Chondrocyte (in vitro differentiated cells): ENCODE results near the gene PIEZO2. TPM values are rescaled to one million over a fixed set of nuclear protein-coding genes. Genes with fewer than 3 reads are reported as not detected.

Source experiments
- DNase-seq: peaks from one replicate; pipeline ENCODE4 v3.0.0; 2021; ENCODE audit warnings: mixed read lengths, low spot score
- H3K27ac Mint-ChIP-seq: one replicate; pipeline ENCODE4 v1.8.0; 2021; ENCODE audit warnings: mild to moderate bottlenecking, moderate library complexity, mixed read lengths; ENCODE audit not compliant: unreplicated experiment
- H3K27me3 Mint-ChIP-seq: 2 replicates; pipeline ENCODE4 v1.8.0; 2021; ENCODE audit warnings: low read depth, mixed read lengths
- H3K36me3 Mint-ChIP-seq: 2 replicates; pipeline ENCODE4 v1.8.0; 2021; ENCODE audit warnings: low read depth, mixed read lengths
- H3K4me1 Mint-ChIP-seq: 2 replicates; pipeline ENCODE4 v1.8.0; 2021; ENCODE audit warnings: low read depth, mild to moderate bottlenecking, mixed read lengths
- H3K4me3 Mint-ChIP-seq: one replicate; pipeline ENCODE4 v1.8.0; 2021; ENCODE audit warnings: mild to moderate bottlenecking, moderate library complexity, mixed read lengths; ENCODE audit not compliant: unreplicated experiment
- H3K9me3 Mint-ChIP-seq: 2 replicates; pipeline ENCODE4 v1.8.0; 2021; ENCODE audit warnings: low read depth, mixed read lengths
- CTCF ChIP-seq: fragments of 200-600 bp; sonication (generic); IDR thresholded peaks from 2 replicates; pipeline ENCODE4 v1.5.0; 2021; ENCODE audit warnings: antibody characterized with exemption, mild to moderate bottlenecking, moderate library complexity
- total RNA-seq: library from RNA; stranded (reverse); gene quantifications from 3 replicates; pipeline ENCODE4 v1.2.1, GENCODE V29; 2021

The PIEZO2 gene
- total RNA-seq, 1 donor from 2014 or later = 142 TPM

DNA sequence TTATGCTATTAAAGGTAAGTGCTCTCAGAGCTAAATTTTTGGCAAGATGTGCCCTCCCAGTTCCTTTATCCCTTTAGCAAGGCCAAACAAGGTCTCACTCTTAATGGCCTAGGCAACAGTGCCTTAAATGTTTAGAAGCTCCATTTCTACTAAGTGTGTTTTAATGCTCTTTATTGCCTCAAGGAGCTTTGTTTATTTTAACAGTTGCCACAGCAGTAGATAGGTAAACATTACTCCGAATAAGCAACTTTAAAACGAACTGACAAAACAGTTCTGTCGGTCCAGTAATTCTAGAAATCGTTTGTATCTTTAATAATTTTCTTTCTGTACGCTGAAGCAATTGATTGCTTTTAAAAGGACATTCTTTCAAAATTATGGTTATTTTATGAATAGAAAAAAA lies 74.5 kb downstream of the PIEZO2 start:
- no peaks in the 10 kb centered on the region for H3K9me3 Mint-ChIP-seq
- H3K36me3 Mint-ChIP-seq = no peaks in the 10 kb centered on the region
- DNase-seq = no peak
- no peak for TF ChIP-seq CTCF
- H3K4me1 Mint-ChIP-seq = peaks cover 60% of the 10 kb centered on the region
- no peak overlapping the region for H3K27ac Mint-ChIP-seq
- H3K27me3 Mint-ChIP-seq = no peaks in the 10 kb centered on the region
- H3K4me3 Mint-ChIP-seq = no peak overlapping the region

DNA sequence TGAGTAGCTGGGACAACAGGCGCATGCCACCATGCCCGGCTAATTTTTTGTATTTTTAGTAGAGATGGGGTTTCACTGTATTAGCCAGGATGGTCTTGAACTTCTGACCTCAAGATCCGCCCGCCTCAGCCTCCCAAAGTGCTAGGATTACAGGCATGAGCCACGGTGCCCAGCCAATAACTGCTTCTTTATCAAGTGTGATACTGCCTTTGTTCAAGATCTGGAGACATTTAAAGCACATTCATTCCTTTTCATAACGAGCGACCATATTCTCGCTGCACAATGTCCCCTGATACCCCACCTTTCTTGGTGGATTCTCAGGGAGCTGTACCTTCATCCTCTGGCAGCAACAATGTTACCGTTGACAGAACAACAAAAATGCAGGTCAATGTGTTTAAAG lies 75.4 kb downstream of the PIEZO2 start:
- Mint-ChIP-seq H3K27ac (no peak overlapping the region), H3K4me1 (peaks cover 59% of the 10 kb centered on the region), H3K9me3 (no peaks in the 10 kb centered on the region), H3K4me3 (no peak overlapping the region), H3K27me3 (no peaks in the 10 kb centered on the region), H3K36me3 (no peaks in the 10 kb centered on the region)
- no peak for DNase-seq
- TF ChIP-seq CTCF = no peak

- Mint-ChIP-seq H3K36me3 (no peaks in the 10 kb centered on the region), H3K4me1 (peaks cover 45% of the 10 kb centered on the region), H3K9me3 (peaks cover under 1% of the 10 kb centered on the region), H3K27me3 (no peaks in the 10 kb centered on the region), H3K27ac (no peak overlapping the region), H3K4me3 (no peak overlapping the region)
- TF ChIP-seq CTCF = no peak
- no peak for DNase-seq
These were observed 76.7 kb downstream of the PIEZO2 start for GRCh38 chr18:11072632-11073031.

- H3K27me3 Mint-ChIP-seq = no peaks in the 10 kb centered on the region
- no peak overlapping the region for H3K4me3 Mint-ChIP-seq
These were observed 78.1 kb downstream of the PIEZO2 start for GRCh38 chr18:11071300-11071699.

GRCh38 chr18:11070593-11070992 lies 78.8 kb downstream of the PIEZO2 start:
- Mint-ChIP-seq H3K36me3 (no peaks in the 10 kb centered on the region), H3K27ac (peak overlapping the region; percentile 73), H3K9me3 (peaks cover 10% of the 10 kb centered on the region), H3K27me3 (no peaks in the 10 kb centered on the region), H3K4me1 (peaks cover 36% of the 10 kb centered on the region), H3K4me3 (no peak overlapping the region)
- peak; percentile 72 for DNase-seq
- TF ChIP-seq CTCF = no peak

More at GRCh38 chr18:11071300-11071699, 78.1 kb downstream of the PIEZO2 start:
- Mint-ChIP-seq H3K27ac (no peak overlapping the region), H3K9me3 (peaks cover 7% of the 10 kb centered on the region), H3K36me3 (no peaks in the 10 kb centered on the region), H3K4me1 (peaks cover 36% of the 10 kb centered on the region)
- DNase-seq = no peak
- no peak for TF ChIP-seq CTCF
